Esophagus muscularis mucosa (tissue), 3 donors: ENCODE results near the gene EDC3.

Experiments used
- POLR2A ChIP-seq: fragments of 450-650 bp; IDR thresholded peaks from one replicate; pipeline ENCODE4 v1.6.1; 2017; ENCODE audit warnings: antibody characterized with exemption, moderate library complexity, mild to moderate bottlenecking, low read depth
- POLR2AphosphoS5 ChIP-seq, 2 donors: sonication (generic); formaldehyde crosslinking; IDR thresholded peaks; one replicate each; pipeline ENCODE4 v1.6.1; 2017; ENCODE audit warnings: antibody characterized with exemption in 2 of 2
- TF ChIP-seq, protein P1 (sequence below), 3 experiments: fragments of 200-600 bp in 2 of 3; fragments of 450-650 bp in 1 of 3; sonication (generic) in 2 of 3; IDR thresholded peaks; one replicate each; pipeline ENCODE4 v1.5.1; 2017 to 2019; ENCODE audit warnings: antibody characterized with exemption in 3 of 3, mild to moderate bottlenecking in 2 of 3, moderate library complexity in 1 of 3

DNA sequence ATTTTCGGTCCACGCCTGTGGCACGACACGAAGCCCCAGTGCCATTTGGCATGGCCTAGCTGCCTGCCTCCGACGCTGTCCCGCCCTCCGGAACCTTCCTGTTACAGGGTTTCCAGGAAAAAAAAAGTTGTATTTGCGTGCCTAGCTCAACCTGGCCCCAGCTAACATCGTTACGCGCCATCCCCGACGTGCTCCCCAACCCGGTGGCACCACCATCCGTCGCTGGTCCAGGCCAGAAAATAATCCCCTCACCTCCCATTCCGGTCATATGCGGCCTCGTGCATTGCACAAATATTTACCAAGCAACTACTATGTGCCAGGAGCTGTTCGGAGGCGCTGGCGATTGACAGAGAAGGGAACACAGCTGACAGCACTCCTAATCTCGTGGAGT, 30.9 kb upstream of the EDC3 start:
- no peak for TF ChIP-seq POLR2A
- TF ChIP-seq, protein P1, sequence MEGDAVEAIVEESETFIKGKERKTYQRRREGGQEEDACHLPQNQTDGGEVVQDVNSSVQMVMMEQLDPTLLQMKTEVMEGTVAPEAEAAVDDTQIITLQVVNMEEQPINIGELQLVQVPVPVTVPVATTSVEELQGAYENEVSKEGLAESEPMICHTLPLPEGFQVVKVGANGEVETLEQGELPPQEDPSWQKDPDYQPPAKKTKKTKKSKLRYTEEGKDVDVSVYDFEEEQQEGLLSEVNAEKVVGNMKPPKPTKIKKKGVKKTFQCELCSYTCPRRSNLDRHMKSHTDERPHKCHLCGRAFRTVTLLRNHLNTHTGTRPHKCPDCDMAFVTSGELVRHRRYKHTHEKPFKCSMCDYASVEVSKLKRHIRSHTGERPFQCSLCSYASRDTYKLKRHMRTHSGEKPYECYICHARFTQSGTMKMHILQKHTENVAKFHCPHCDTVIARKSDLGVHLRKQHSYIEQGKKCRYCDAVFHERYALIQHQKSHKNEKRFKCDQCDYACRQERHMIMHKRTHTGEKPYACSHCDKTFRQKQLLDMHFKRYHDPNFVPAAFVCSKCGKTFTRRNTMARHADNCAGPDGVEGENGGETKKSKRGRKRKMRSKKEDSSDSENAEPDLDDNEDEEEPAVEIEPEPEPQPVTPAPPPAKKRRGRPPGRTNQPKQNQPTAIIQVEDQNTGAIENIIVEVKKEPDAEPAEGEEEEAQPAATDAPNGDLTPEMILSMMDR (IDR thresholded peaks at IDR 0.05): no peak
- no peak for TF ChIP-seq POLR2AphosphoS5 (IDR thresholded peaks at IDR 0.05)
